GM12873 (cell line): ENCODE measurements around the gene CPS1.

Experiments
- TF ChIP-seq, protein P1 (sequence below): IDR thresholded peaks from 2 replicates; pipeline ENCODE4 v1.5.1; 2012; ENCODE audit warnings: low read depth, mild to moderate bottlenecking, moderate library complexity, low read length, control low read depth; ENCODE audit not compliant: insufficient read depth; ENCODE audit errors: missing control alignments

Gene CPS1

DNA sequence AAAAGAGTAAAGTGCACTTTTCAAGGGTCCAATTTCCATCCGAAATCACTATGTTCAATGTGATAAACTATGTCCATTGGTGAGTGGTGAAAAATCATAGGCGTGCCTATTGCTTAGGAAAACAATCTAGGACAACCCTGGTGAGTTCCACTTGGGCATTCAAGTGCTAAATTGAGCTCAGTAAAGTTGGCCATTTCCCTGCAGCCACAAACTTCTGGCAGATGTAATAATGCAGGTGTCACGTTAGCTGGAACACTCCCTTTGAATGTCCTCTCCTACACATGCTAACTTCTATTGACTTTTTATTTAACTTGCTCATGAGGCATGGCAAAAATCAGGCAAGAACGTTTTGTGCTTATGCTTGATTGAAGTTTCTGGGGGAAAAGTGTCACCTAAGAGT lies 67.1 kb downstream of the CPS1 start:
- TF ChIP-seq, protein P1, sequence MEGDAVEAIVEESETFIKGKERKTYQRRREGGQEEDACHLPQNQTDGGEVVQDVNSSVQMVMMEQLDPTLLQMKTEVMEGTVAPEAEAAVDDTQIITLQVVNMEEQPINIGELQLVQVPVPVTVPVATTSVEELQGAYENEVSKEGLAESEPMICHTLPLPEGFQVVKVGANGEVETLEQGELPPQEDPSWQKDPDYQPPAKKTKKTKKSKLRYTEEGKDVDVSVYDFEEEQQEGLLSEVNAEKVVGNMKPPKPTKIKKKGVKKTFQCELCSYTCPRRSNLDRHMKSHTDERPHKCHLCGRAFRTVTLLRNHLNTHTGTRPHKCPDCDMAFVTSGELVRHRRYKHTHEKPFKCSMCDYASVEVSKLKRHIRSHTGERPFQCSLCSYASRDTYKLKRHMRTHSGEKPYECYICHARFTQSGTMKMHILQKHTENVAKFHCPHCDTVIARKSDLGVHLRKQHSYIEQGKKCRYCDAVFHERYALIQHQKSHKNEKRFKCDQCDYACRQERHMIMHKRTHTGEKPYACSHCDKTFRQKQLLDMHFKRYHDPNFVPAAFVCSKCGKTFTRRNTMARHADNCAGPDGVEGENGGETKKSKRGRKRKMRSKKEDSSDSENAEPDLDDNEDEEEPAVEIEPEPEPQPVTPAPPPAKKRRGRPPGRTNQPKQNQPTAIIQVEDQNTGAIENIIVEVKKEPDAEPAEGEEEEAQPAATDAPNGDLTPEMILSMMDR = no peak

DNA sequence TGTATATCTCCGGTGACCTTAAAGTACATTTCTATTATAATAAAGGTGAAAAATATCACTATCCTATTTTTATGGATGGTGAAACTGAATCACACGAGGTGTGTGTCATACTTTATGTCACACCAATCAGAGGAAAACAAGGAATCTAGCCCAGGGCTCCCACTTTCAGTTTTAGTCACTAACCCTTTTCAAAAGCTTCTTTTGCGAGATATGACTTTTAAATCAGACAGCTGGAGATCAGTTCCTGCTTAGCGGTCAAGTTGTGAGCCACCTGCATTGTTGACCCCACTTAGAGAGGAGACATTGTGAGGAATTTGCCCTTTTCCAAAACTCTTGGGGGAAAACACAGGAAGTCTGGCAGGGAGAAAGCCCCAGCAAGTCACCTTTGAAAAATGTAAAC lies 70.5 kb downstream of the CPS1 start:
- TF ChIP-seq, protein P1 = no peak

DNA sequence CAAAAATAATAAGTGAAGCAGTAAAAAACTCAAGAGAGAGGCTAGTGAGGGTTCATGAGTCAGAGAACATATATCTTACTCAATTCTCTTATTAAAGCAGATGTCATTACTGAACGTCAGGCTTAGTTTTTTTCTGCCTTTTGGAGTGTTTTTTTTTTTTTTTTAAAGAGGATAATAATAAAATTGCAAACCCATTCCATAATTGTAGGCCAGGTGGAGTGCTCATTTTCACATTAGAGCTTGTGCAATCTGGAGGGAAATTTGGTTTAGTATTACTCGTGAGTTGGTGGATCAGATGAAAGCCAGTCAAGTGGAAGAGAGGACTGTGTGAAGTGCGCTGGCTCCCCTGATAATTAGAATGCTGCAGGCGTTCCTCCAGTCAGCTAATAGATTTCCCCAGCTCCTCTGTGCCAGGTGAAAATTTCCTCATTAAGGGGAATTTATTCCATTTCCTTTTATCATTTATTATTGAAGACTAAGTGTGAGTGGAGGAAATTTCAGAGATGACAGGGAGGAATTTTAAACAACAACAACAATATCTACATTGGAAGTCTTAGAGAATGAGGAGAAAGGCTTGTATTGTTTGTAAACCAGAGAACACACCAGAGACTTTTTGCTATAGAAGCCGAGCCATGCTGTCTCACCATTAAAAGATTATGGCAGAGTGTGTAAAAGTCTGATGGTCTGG lies 74.6 kb downstream of the CPS1 start:
- TF ChIP-seq, protein P1 = no peak

DNA sequence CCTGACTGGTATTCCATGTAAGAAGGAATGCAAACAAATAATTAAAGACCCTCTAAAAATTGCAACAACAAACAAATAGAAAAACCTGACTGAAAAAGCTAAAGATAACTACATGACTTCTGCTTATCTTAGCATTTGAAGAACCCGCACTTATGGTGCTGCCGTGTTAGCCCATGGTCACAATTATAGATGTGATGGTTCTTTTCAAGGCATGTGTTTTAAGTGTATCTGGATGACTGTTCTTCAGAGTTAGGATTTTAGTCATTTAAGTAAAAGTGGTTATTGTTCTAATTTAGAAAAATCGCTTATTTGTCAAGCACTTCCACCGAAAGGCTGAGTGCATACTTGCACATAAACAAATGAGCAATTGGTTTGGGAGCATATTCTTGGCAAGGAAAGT lies 77.3 kb downstream of the CPS1 start:
- TF ChIP-seq, protein P1 = no peak

DNA sequence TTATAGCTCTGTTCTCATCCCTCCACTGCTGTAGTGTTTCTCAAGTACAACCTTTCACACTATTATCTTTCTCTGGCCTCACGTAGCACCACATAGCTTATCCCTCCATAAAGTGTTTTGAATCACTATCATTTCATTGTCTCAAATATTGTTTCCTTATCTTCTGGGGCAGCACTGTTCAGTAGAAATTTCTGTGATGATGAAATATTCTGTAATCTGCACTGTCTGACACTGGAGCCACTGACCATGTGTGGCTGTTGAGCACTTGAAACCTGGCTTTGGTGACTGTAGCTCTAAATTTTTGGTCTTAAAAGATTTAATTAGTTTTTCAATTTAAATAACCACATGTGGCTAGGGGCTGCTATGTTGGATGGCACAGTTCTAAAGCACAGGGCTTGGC lies 78.9 kb downstream of the CPS1 start:
- TF ChIP-seq, protein P1 = no peak

DNA sequence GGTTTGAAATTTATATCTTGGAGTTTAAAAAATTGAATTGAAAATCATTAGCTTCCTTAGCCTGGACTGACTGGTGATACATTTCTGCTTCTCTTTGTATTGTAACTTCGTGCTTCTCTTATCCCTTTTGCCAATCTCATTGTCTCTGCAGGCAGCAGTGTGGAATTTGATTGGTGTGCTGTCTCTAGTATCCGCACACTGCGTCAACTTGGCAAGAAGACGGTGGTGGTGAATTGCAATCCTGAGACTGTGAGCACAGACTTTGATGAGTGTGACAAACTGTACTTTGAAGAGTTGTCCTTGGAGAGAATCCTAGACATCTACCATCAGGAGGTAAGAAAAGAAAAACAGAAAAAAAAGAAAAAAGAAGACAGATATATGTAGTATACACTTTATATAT lies 85.9 kb downstream of the CPS1 start:
- TF ChIP-seq, protein P1 = no peak

DNA sequence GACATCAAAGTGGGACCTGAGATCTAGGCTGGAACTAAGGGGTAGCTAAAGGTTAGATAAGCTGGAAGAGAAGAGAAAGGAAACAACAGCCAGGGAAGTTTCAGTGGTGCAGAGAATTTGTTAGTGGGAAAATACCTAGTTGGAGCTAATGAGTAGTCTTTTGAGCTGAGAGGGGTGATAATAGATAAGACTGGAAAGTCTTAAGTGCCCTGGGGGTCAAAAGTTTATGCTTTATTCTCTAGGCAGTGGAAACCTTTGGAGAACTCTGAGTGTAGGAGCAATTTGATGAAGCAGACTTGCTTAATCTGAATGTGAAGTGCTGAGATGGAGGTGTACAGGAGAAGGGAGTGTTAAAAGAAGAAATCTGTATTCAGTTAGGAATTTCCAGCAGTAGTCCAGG lies 90.8 kb downstream of the CPS1 start:
- TF ChIP-seq, protein P1 = no peak

DNA sequence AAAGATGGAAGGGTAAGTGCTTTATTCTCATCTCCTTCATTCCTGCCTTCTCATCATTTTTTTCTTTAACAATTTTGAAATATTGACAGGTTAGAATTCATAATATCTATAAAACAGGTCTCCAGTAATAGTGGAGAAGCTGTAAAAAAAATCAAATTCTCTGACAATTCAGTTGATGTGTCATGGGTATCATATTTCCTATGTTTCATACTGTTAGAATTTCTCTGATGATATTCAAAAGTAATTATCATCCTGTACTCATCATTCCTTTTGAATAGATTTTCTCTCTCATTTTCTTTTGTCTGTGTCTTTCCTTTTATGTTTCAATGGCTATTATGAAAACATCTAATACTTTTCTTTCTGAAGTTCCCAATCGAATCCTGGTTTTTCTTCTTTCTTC lies 97.7 kb downstream of the CPS1 start:
- TF ChIP-seq, protein P1 = no peak
